Measurements from ENCODE around the gene MACF1.

Gene MACF1

GRCh38 chr1:39178541-39179431 lies 25.7 kb upstream of the MACF1 start:
- H3K4me3 ChIP-seq (ENCODE audit: low read length): no peak overlapping the region
- no peak for TF ChIP-seq EZH2phosphoT487 (IDR thresholded peaks at IDR 0.05; ENCODE audit: low read length)
- no peak for TF ChIP-seq CTCF (IDR thresholded peaks at IDR 0.05; ENCODE audit: low read length)
- no peak for TF ChIP-seq EZH2 (optimal IDR thresholded peaks at IDR 0.05; ENCODE audit: low read depth, low read length)
- no peak overlapping the region for H3K4me2 ChIP-seq (ENCODE audit: low read depth, low read length)
- H3K4me1 ChIP-seq (ENCODE audit: low read length): peaks cover 10% of the 10 kb centered on the region
- no peaks in the 10 kb centered on the region for H3K9me2 ChIP-seq (replicated peaks; ENCODE audit: insufficient read depth, low read length)
- no peak overlapping the region for H3K27ac ChIP-seq (ENCODE audit: low read length)
- no peak overlapping the region for H2AFZ ChIP-seq (ENCODE audit: low read length)
- no peaks in the 10 kb centered on the region for H3K27me3 ChIP-seq (replicated peaks; ENCODE audit: insufficient read depth, low read length)
- DNase-seq: no peak
- H3K9ac ChIP-seq (ENCODE audit: low read length): no peak overlapping the region
- no peaks in the 10 kb centered on the region for H3K79me2 ChIP-seq (ENCODE audit: low read length)
- no peaks in the 10 kb centered on the region for H3K9me3 ChIP-seq (replicated peaks; ENCODE audit: insufficient read depth, low read length)
- H4K20me1 ChIP-seq (ENCODE audit: insufficient read depth, low read length): no peaks in the 10 kb centered on the region
- peaks cover 6% of the 10 kb centered on the region; the same call in 1 of the 2 replicates for H3F3A ChIP-seq (ENCODE audit: insufficient read depth, low read length)
- no peaks in the 10 kb centered on the region for H3K36me3 ChIP-seq (replicated peaks; ENCODE audit: insufficient read depth, low read length)

DNA sequence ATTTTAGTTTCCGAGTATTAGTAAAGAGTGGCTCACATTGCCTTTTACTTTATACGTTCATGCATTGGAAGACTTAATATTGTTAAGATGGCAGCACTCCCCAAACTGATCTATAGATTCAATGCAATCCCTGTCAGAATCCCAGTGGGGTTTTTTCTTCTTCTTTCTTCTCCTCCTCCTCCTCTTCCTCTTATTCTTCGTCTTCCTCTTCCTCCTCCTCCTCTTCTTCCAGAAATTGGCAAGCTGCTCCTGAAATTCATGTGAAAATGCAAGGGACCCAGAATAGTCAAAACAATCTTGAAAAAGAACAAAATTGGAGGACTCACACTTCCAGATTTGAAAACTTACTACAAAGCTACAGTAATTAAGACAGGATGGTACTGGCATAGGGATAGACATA lies 23.2 kb upstream of the MACF1 start:
- Histone ChIP-seq H3K4me1 (ENCODE audit: low read length) (peaks cover 20% of the 10 kb centered on the region), H4K20me1 (ENCODE audit: insufficient read depth, low read length) (no peaks in the 10 kb centered on the region), H3F3A (ENCODE audit: insufficient read depth, low read length) (peaks cover 15% of the 10 kb centered on the region; the same call in 1 of the 2 replicates), H3K36me3 (replicated peaks; ENCODE audit: insufficient read depth, low read length) (no peaks in the 10 kb centered on the region), H3K27me3 (replicated peaks; ENCODE audit: insufficient read depth, low read length) (no peaks in the 10 kb centered on the region), H3K9ac (ENCODE audit: low read length) (no peak overlapping the region), H2AFZ (ENCODE audit: low read length) (no peak overlapping the region), H3K27ac (ENCODE audit: low read length) (no peak overlapping the region), H3K79me2 (ENCODE audit: low read length) (no peaks in the 10 kb centered on the region), H3K9me3 (replicated peaks; ENCODE audit: insufficient read depth, low read length) (no peaks in the 10 kb centered on the region), H3K9me2 (replicated peaks; ENCODE audit: insufficient read depth, low read length) (no peaks in the 10 kb centered on the region), H3K4me2 (ENCODE audit: low read depth, low read length) (no peak overlapping the region), H3K4me3 (ENCODE audit: low read length) (no peak overlapping the region)
- no peak for TF ChIP-seq EZH2phosphoT487 (IDR thresholded peaks at IDR 0.05; ENCODE audit: low read length)
- TF ChIP-seq EZH2 (optimal IDR thresholded peaks at IDR 0.05; ENCODE audit: low read depth, low read length): no peak
- TF ChIP-seq CTCF (IDR thresholded peaks at IDR 0.05; ENCODE audit: low read length): no peak
- no peak for DNase-seq

- TF ChIP-seq EZH2phosphoT487 (IDR thresholded peaks at IDR 0.05; ENCODE audit: low read length) (no peak), EZH2 (optimal IDR thresholded peaks at IDR 0.05; ENCODE audit: low read depth, low read length) (no peak), CTCF (IDR thresholded peaks at IDR 0.05; ENCODE audit: low read length) (no peak)
- H2AFZ ChIP-seq (ENCODE audit: low read length): no peak overlapping the region
- H3F3A ChIP-seq (ENCODE audit: insufficient read depth, low read length): peaks cover 15% of the 10 kb centered on the region; the same call in 1 of the 2 replicates
- H4K20me1 ChIP-seq (ENCODE audit: insufficient read depth, low read length): no peaks in the 10 kb centered on the region
- no peak overlapping the region for H3K4me3 ChIP-seq (ENCODE audit: low read length)
- no peaks in the 10 kb centered on the region for H3K9me3 ChIP-seq (replicated peaks; ENCODE audit: insufficient read depth, low read length)
- no peaks in the 10 kb centered on the region for H3K9me2 ChIP-seq (replicated peaks; ENCODE audit: insufficient read depth, low read length)
- no peak overlapping the region for H3K9ac ChIP-seq (ENCODE audit: low read length)
- DNase-seq: no peak
- no peak overlapping the region for H3K4me2 ChIP-seq (ENCODE audit: low read depth, low read length)
- no peaks in the 10 kb centered on the region for H3K36me3 ChIP-seq (replicated peaks; ENCODE audit: insufficient read depth, low read length)
- H3K4me1 ChIP-seq (ENCODE audit: low read length): peaks cover 20% of the 10 kb centered on the region
- H3K79me2 ChIP-seq (ENCODE audit: low read length): no peaks in the 10 kb centered on the region
- H3K27ac ChIP-seq (ENCODE audit: low read length): peak overlapping the region; percentile 69; the same call in 1 of the 2 replicates
- no peaks in the 10 kb centered on the region for H3K27me3 ChIP-seq (replicated peaks; ENCODE audit: insufficient read depth, low read length)
Observed at GRCh38 chr1:39182804-39183203, 21.7 kb upstream of the MACF1 start.
